GM12801 (cell line): ENCODE data around the gene PPP1R1A.

Source experiments
- TF ChIP-seq, protein P1 (sequence below): IDR thresholded peaks from one replicate; pipeline ENCODE4 v1.5.1; 2011; ENCODE audit warnings: control low read depth; ENCODE audit not compliant: insufficient read length; ENCODE audit errors: extremely low read depth

The PPP1R1A gene

DNA sequence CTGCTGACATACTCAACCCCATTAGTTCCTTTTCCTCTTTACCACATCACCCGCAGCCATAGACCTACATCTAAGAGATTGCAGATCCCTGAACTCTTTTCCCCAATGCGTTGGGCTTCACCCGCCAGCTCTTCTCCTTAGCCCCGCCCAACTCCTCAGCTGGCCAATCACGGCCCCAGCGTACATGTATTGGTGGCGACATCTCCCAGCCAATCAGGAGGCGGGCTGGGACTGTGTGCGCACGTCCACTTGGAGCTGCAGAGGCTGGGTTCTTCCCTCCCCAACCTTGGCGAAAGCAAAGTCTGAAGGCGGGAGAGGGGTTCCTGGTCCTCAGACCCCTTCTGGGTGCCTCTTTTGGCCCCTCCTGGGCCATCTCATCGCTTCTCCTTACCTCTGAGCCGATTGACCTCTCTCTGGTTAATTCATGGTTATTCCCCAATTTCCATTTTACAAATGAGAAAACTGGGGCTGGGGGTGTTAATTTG is 28.0 kb downstream of the PPP1R1A start:
- TF ChIP-seq, protein P1, sequence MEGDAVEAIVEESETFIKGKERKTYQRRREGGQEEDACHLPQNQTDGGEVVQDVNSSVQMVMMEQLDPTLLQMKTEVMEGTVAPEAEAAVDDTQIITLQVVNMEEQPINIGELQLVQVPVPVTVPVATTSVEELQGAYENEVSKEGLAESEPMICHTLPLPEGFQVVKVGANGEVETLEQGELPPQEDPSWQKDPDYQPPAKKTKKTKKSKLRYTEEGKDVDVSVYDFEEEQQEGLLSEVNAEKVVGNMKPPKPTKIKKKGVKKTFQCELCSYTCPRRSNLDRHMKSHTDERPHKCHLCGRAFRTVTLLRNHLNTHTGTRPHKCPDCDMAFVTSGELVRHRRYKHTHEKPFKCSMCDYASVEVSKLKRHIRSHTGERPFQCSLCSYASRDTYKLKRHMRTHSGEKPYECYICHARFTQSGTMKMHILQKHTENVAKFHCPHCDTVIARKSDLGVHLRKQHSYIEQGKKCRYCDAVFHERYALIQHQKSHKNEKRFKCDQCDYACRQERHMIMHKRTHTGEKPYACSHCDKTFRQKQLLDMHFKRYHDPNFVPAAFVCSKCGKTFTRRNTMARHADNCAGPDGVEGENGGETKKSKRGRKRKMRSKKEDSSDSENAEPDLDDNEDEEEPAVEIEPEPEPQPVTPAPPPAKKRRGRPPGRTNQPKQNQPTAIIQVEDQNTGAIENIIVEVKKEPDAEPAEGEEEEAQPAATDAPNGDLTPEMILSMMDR, result no peak

DNA sequence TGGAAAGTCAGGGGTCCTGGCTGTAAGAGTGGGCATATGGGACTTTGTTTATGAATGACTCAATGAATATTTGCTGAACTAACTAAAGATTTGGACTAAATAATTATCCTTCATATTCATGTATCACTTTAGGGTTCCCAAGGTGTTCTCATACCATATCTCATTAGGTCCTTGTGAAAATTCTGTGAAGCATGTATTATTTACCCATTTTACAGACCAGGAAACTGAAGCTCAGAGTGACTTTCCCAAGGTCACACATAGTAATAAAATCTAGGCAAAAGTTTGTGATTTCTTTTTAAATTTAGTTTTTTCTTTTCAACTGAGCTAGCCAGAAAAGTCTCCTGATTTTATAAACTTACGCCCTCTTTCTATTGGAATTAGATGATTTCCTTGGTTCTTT is 29.7 kb downstream of the PPP1R1A start:
- TF ChIP-seq, protein P1, result no peak

DNA sequence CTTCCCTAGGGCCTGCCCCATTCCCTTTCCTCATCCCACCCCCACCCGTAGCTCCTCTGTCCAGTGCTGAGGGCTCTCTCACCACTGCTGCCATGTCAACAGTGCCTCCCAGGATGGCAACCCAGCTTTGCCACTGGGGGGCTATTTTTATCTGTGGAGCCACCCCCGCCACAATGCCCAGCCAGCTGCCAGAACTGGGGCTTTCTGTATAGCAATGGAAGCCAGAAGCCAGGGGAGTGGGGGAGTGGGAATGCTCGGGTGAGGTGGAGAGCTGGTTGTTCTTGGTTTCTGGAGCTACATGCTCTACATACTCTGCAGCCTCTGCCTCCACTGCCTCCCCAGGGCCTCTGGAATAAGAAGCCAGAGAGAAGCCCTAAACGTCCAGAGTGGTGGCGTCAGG is 30.1 kb downstream of the PPP1R1A start:
- TF ChIP-seq, protein P1, result no peak

DNA sequence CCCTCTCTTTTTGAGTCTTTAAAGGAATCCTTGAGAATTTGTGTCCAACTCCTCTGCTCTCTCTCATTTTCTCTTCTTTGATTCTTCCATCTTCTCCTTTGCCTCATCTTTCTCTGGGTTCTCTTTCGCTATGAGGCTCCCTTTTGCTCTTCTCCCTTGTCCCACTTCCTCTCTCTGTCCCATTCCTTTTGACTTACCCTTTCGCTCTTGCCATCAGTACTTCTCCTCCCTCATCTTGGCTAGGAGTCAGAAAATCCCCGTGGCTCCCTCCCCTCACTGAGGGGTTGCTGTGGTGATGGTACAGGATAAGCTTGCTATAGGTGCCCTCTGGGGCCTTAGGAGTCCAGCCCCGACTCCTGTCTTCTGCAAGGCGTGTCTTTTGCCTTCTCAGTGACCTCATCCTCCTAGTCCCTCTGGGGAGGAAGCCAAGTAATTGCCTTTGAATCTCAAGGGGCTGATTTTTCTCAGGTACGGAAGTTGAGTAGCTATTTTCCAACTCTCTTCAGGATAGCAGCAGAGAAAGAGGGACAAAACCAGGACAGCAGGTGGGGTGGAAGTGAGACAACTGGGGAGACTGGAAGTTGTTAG is 32.7 kb downstream of the PPP1R1A start:
- TF ChIP-seq, protein P1, result no peak

DNA sequence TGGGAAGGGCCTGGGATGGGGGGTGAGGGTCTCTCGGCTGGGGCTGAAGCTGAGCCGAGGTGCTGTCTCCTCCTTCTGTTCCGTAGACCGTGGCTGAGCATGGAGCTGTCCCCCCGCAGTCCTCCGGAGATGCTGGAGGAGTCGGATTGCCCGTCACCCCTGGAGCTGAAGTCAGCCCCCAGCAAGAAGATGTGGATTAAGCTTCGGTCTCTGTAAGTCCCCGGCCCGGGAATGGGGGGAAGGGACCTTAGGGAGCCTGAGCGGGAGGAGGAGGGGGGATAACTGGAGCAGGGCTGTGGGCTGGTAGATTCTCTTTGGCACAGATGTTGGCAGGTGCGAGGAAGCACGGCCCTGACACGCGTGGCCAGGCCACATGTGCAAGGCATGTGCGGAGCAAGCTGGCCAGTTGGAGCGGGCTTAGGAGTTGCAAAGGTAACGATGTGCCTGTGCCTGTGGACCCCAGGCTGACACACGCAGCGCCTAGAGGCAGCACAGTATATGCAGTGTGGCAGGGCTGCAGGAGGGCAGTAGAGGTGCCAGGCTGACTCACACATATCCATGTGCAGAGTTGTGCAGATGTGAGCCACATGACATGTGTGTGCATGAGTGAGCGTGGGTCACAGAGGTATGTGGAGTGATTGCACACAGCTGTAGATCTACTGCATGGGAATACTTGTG is 38.5 kb downstream of the PPP1R1A start:
- TF ChIP-seq, protein P1, result no peak

DNA sequence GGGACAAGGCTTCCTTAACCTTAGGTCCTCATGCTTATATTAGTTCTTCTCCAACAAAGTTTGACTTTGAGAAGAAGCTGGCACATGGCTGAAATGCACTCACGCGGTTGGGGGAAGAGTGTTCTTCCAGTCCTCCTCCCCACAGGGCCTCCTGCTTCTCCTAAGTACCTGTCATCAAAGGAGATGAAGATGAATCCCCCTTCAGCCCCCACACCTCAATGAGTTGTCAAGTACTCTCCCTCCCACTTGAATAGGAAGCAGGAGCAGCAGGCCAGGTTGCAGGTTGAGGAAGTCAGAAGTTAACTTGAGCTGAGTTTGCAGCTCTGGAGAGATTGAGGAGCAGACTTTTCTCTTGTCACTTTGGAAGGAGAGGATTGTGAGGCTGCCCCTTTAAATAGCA is 41.9 kb downstream of the PPP1R1A start:
- TF ChIP-seq, protein P1, result no peak

DNA sequence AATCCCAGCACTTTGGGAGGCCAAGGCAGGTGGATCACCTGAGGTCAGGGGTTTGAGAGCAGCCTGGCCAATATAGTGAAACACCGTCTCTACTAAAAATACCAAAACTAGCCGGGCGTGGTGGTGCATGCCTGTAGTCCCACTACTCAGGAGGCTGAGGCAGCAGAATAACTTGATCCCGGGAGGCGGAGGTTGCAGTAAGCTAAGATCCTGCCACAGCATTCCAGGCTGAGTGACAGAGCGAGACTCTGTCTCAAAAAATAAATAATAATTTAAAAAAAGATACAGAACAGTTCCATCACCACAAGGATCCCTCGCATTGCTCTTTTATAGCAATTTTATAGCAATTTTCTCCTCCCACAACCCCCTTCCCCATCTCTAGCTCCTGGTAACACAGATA is 43.7 kb downstream of the PPP1R1A start:
- TF ChIP-seq, protein P1, result no peak
